ENCODE measurements around the gene TTC1. TPM values are rescaled to one million over a fixed set of nuclear protein-coding genes. Genes with fewer than 3 reads are reported as not detected.

TTC1 gene
- total RNA-seq, 2 experiments from 2014 or later: 41.6 to 43.0 TPM

DNA sequence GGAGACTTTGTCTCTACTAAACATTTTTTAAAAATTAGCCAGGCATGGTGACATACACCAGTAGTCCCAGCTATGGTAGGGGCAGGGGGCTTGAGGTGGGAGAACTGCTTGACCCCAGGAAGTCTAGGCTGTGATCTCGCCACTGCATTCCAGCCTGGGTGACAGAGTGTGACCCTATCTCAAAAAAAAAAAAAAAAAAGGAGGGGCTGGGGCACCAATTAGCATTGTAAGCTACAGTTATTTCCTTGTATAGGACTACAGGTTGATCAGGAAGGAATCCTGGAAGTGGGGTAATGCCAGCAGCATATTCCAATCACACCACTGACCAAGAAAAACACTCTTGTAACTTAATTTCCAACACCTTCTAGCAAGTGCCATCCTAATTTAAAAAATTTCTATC lies 78.3 kb downstream of the TTC1 start:
- Mint-ChIP-seq H3K4me3 (no peak overlapping the region), H3K36me3 (ENCODE audit: low read depth) (peaks cover 5% of the 10 kb centered on the region), H3K4me1 (no peaks in the 10 kb centered on the region), H3K9me3 (no peaks in the 10 kb centered on the region), H3K27ac (no peak overlapping the region), H3K27me3 (no peaks in the 10 kb centered on the region)
- CTCF ChIA-PET: interaction anchor here (0.7 kb wide), 1 partner anchor 15 kb away, joined by 3 read pairs; no protein-coding TSS in a partner anchor
- POLR2A ChIA-PET: no interaction called here
- no peak for DNase-seq

DNA sequence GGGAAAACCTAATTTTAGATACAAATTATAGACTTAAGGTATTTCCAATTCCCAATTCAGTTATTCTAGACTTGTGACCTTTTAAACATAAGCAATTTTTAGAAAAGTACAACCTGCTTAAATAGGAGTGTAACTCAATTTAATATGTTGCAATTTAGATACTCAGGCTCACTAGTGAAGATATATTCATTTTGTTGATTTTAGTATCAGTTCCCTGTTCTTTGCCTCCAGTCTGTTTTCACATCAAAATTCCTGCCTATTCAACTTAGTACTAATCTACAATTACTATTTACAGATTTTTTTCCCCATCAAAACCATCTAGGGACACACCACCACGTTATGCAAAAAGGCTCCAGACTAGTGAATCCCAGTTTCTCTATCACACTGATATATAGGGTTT lies 79.9 kb downstream of the TTC1 start:
- Mint-ChIP-seq H3K4me1 (peaks cover 13% of the 10 kb centered on the region), H3K27ac (no peak overlapping the region), H3K27me3 (no peaks in the 10 kb centered on the region), H3K36me3 (ENCODE audit: low read depth) (peaks cover 21% of the 10 kb centered on the region), H3K4me3 (no peak overlapping the region), H3K9me3 (no peaks in the 10 kb centered on the region)
- POLR2A ChIA-PET: interaction anchor here (1.3 kb wide), 1 partner anchor 12 kb away, joined by 3 read pairs; no protein-coding TSS in a partner anchor
- no peak for DNase-seq
- CTCF ChIA-PET: no interaction called here

DNA sequence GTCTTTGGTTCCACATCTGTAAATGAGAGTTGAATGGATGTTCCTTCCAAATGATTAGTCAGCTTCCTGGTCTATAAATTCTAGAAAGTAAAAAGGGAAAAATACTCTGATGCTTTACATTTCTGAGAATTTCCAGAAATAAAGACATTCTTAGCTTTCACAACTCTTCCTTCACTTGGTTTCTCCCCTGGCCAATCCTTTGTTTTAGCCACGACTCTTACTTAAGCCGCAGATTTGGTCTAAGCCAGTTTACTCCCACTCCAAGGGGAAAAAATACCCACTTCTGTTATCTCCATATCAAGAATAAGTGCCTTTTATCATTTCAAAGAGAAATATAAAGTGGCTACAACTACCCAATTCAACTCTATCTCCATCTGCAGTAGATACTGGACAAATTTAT lies 80.6 kb downstream of the TTC1 start:
- H3K4me3 Mint-ChIP-seq: no peak overlapping the region
- H3K27me3 Mint-ChIP-seq: no peaks in the 10 kb centered on the region
- no peaks in the 10 kb centered on the region for H3K9me3 Mint-ChIP-seq
- peaks cover 21% of the 10 kb centered on the region for H3K4me1 Mint-ChIP-seq
- CTCF ChIA-PET: no interaction called here
- POLR2A ChIA-PET: interaction anchor here (1.3 kb wide), 1 partner anchor 11 kb away, joined by 3 read pairs; no protein-coding TSS in a partner anchor
- H3K36me3 Mint-ChIP-seq (ENCODE audit: low read depth): peaks cover 28% of the 10 kb centered on the region
- no peak for DNase-seq
- no peak overlapping the region for H3K27ac Mint-ChIP-seq

DNA sequence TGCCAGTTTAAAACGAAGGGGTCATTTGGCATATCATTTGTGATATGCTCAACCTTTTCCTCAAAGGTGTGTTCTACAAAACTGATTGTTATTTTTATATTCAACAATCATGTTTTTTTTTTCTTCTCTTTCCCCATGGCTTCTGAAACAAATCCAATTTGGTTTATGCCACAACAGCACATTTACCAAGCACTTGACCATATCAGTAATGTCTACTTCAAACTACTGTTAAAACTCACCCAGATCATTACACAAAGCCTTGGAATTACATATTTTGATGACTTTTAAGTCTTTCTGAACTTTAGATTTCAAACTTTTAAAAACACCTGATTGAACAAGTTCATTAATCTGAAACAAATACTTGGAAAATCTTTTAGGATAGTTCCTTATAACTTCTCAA lies 81.1 kb downstream of the TTC1 start:
- Mint-ChIP-seq H3K4me1 (peaks cover 22% of the 10 kb centered on the region), H3K36me3 (ENCODE audit: low read depth) (peaks cover 30% of the 10 kb centered on the region), H3K4me3 (no peak overlapping the region), H3K9me3 (no peaks in the 10 kb centered on the region), H3K27me3 (no peaks in the 10 kb centered on the region), H3K27ac (no peak overlapping the region)
- no peak for DNase-seq
- POLR2A ChIA-PET: interaction anchor here (1.3 kb wide), 1 partner anchor 10 kb away, joined by 3 read pairs; no protein-coding TSS in a partner anchor
- CTCF ChIA-PET: no interaction called here

DNA sequence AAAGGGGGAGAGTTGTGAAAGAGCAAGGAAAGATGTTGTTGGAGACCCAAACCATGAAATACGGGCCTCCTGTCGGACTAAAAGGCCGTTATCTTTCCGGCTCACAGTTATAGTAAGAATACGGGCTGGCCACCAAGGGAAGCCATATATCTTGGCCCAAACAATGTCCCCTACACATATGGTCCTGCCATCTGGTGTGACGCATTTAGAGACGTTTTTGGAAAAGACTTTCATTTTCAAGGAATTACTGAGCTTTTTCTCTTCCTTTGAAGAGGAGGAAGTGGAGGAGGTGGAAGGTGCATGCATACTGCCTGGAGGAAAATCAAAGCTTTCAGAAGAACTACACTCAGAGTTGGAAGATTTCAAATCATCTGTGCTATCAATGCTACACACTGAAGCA lies 83.6 kb downstream of the TTC1 start:
- Mint-ChIP-seq H3K36me3 (ENCODE audit: low read depth) (peaks cover 33% of the 10 kb centered on the region), H3K27ac (no peak overlapping the region), H3K9me3 (no peaks in the 10 kb centered on the region), H3K4me3 (no peak overlapping the region), H3K4me1 (peaks cover 25% of the 10 kb centered on the region), H3K27me3 (no peaks in the 10 kb centered on the region)
- DNase-seq: no peak
- ChIA-PET CTCF (no interaction called here), POLR2A (no interaction called here)

DNA sequence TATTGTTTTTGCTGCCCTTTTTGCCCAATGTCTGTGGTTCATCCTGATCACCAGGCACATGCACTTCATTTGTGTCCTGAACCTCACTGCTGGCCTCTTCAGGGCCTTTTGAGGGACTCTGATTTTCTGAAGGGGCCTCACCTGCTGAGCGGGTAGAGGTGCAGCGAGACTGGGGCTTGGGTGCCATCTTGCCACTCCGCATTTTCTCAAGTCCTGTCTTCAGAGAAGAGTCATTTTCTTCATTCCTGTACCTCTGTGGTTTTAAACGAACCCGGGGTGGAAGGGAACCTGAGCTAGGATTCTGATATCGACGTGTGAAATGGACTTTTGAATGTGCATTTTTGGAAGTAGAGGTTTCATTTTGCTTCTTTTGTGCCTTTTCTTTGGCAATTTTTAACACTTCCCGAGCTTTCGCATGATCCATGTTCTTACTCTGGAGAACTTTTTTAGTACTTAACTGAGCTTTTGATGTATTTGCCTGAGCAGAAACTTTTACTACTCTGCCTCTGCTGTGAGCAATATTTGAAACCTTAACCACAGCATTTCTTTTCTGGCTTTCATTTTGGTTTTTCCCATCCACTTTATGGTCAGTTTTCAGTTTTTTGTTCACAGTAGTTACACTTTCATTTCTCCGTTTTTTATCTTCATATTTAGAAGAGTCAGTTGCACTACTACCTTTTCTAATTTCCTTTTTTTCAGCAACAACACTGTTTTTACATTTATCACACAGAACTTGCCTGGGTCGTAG lies 84.2 kb downstream of the TTC1 start:
- no peaks in the 10 kb centered on the region for H3K9me3 Mint-ChIP-seq
- ChIA-PET CTCF (no interaction called here), POLR2A (no interaction called here)
- DNase-seq: no peak
- H3K4me1 Mint-ChIP-seq: peaks cover 25% of the 10 kb centered on the region
- H3K4me3 Mint-ChIP-seq: peak overlapping the region; percentile 8
- H3K36me3 Mint-ChIP-seq (ENCODE audit: low read depth): peaks cover 33% of the 10 kb centered on the region
- H3K27ac Mint-ChIP-seq: peak overlapping the region; percentile 54
- no peaks in the 10 kb centered on the region for H3K27me3 Mint-ChIP-seq

- POLR2A ChIA-PET: no interaction called here
- H3K9me3 Mint-ChIP-seq: no peaks in the 10 kb centered on the region
- no peak overlapping the region for H3K4me3 Mint-ChIP-seq
- H3K27ac Mint-ChIP-seq: no peak overlapping the region
- no peak for DNase-seq
- H3K27me3 Mint-ChIP-seq: no peaks in the 10 kb centered on the region
- CTCF ChIA-PET: interaction anchor here (0.6 kb wide), 1 partner anchor 1086 kb away, joined by 5 read pairs; no protein-coding TSS in a partner anchor
- H3K4me1 Mint-ChIP-seq: peaks cover 25% of the 10 kb centered on the region
- H3K36me3 Mint-ChIP-seq (ENCODE audit: low read depth): peaks cover 36% of the 10 kb centered on the region
Measured at GRCh38 chr5:160096178-160096577, 87.2 kb downstream of the TTC1 start.

- Mint-ChIP-seq H3K36me3 (ENCODE audit: low read depth) (peaks cover 34% of the 10 kb centered on the region), H3K4me3 (no peak overlapping the region), H3K27ac (no peak overlapping the region), H3K9me3 (no peaks in the 10 kb centered on the region), H3K4me1 (peaks cover 20% of the 10 kb centered on the region), H3K27me3 (no peaks in the 10 kb centered on the region)
- ChIA-PET CTCF (interaction anchor here (0.9 kb wide), 1 partner anchor 76 kb away, joined by 3 read pairs; no protein-coding TSS in a partner anchor), POLR2A (no interaction called here)
- DNase-seq: no peak
Measured at GRCh38 chr5:160097991-160098390, 89.1 kb downstream of the TTC1 start.

DNA sequence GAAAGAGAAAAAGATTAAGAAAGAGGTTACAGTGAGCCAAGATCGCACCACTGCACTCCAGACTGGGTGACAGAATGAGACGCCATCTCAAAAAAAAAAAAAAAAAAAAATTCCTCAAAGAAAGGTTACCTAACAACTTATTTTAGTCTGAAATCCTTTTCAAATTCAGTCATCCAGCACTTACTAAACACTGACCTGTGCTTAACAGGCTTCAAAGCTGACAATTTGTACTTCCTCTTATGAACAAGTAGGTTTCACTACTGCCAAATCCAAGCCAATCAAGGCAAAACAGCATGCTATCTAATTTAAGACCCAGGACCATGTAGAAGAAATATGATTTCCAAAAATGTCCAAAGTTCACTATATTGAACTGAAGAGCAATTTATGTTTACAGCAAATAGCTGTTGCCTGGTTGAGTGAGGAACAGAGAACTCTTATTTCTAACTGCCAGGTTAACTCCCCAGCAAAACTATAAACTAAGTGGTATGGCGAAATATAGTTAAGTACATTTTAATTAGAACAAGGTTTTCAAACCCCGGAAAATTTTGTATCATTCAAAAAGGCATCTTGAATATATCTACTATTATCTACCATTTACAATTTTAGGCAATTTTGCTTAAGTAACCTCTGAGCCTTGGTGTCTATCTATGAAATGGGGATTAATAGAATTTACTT lies 96.9 kb downstream of the TTC1 start:
- ChIA-PET CTCF (interaction anchor here (0.7 to 1.5 kb wide), 2 partner anchors 25 to 144 kb away, joined by 3 to 5 read pairs; no protein-coding TSS in a partner anchor), POLR2A (no interaction called here)
- no peaks in the 10 kb centered on the region for H3K27me3 Mint-ChIP-seq
- no peak overlapping the region for H3K27ac Mint-ChIP-seq
- H3K36me3 Mint-ChIP-seq (ENCODE audit: low read depth): peaks cover 28% of the 10 kb centered on the region
- H3K4me3 Mint-ChIP-seq: no peak overlapping the region
- no peak for DNase-seq
- H3K9me3 Mint-ChIP-seq: no peaks in the 10 kb centered on the region
- peaks cover 2% of the 10 kb centered on the region for H3K4me1 Mint-ChIP-seq

DNA sequence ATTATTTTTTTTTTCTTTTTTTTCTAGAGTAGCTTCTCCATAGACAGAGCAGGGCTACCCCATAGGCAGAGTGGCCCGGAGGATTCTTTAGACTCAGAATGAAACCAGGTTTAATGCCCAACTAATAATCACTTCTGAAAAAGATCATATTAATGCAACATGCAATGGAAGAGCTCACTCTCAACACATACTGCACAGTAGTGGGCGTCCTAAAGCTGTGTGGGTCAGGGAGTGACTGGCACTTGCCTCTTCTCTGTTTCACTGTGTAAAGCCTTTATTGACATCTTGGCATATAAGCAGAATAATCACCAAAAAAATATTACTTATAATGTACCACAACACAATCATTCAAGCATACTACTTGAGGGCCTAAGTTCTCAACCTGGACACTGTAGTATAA lies 99.2 kb downstream of the TTC1 start:
- Mint-ChIP-seq H3K4me1 (peaks cover 2% of the 10 kb centered on the region), H3K4me3 (no peak overlapping the region), H3K27ac (no peak overlapping the region), H3K36me3 (ENCODE audit: low read depth) (peaks cover 29% of the 10 kb centered on the region), H3K9me3 (no peaks in the 10 kb centered on the region), H3K27me3 (no peaks in the 10 kb centered on the region)
- ChIA-PET CTCF (interaction anchor here (1.3 kb wide), 1 partner anchor 11 kb away, joined by 3 read pairs; the partner anchor contains the start of gene PWWP2A), POLR2A (no interaction called here)
- no peak for DNase-seq

Other genes starting within 250 kb of the TTC1 start
- not detected for gene ADRA1B, start 92.7 kb upstream of the TTC1 start, total RNA-seq
- 10 to 100 TPM; 21.9 to 24.6 TPM for gene PWWP2A, start 110.3 kb downstream of the TTC1 start, total RNA-seq
- gene FABP6, start 220.4 kb downstream of the TTC1 start, total RNA-seq: not detected

Data from activated CD4-positive, alpha-beta memory T cell treated with anti-CD3 and anti-CD28 coated beads, Interleukin-2, amount 10 ng/mL, durations not matched to agents 7 days and 5 days (primary cell).